GM21825 (cell line): Measurements from ENCODE around the gene SLIT1.

ENCODE experiments used
- ATAC-seq: cut with Tn5 transposase; IDR thresholded peaks from one replicate; pipeline ENCODE4 v1.9.1; 2021; ENCODE audit warnings: mild to moderate bottlenecking, moderate library complexity; ENCODE audit not compliant: unreplicated experiment

Gene SLIT1

DNA sequence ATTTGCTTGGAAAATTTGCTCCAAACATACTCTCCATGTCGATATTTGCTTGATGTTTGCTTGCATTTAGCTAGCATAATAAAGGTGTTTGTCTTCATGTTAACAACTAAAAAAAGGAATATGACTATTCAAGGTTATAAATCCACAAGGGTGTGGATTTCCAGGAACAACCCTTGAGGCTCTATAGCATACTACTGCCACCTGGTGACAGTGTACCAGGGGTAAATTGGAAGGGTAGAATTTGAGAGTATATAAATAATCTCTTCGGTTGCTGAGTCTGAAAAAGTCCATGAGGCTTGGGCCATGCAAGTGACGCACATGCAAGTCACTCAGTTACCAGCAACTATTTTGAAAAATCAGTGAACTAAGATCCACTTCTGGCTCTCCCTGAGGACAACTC lies 68.4 kb downstream of the SLIT1 start:
- no peak for ATAC-seq

DNA sequence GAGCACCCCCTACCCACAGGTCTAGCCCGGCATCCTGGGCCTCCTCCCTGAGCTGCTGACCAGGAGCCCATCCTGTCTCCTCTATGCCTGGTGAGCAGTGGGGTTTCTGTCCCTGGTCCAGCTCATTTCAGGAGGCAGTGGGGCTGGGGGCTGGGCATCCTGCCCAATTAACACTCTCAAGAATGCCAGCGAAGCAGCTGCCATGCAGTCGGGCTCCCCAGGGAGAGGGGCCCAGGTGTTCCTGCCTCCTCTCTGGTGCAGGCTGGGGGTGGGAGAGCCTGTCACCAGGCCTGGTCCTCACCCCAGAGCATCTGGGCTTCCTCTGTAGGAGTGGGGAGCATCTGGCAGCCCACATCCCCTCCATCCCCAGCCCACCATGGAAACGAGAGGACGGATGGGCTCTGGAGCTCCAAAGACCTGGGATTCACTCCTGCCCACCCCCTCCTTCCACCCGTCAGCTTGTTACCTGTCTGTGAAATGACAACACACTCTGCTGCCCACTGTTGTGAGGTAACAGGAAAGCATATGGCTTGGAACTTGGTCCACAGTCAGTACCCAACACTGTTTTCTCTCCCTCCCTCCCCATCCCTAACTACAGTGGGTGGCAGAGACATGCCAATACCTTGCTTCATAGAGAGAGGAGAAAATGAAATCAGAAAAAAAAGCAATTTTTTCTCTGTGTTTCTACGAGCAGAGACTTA lies 69.1 kb downstream of the SLIT1 start:
- no peak for ATAC-seq

DNA sequence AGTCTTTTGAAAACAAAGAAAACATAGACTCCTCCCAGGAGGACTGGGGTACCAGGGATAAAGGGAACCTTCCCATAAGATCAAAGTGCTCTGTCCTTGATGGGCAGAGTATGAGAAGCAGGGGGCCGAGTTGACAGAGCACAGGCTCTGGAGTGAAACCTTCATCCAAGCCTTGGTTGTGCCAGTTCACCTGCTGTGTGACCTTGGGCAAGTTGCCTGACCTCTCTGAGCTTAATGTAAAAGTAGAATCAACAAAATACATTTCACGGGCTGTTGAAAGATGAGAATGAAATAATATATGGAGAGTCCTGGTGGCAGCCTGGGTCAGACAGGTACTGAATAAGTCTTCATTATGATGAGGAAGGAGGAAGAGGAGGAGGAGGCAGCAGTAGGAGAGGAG lies 69.9 kb downstream of the SLIT1 start:
- ATAC-seq, result no peak

DNA sequence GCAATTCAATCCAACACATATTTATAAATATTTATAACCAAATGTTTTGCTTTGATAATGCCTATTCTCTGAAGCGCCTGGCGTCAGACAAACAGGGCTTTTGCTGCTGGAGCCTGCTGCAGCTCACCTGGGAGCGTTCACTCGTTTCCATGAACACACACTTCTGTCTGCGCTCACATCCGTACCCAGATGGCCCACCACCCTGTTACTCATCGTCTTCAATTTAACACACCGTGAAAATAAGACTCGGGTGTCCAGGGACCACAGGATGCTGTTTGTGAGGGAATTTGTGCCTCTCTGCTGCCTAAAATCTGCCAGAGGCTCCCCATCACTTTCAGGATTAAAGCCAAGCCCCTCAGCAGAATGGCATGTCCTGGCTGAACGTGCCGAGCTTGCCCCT lies 74.1 kb downstream of the SLIT1 start:
- no peak for ATAC-seq

DNA sequence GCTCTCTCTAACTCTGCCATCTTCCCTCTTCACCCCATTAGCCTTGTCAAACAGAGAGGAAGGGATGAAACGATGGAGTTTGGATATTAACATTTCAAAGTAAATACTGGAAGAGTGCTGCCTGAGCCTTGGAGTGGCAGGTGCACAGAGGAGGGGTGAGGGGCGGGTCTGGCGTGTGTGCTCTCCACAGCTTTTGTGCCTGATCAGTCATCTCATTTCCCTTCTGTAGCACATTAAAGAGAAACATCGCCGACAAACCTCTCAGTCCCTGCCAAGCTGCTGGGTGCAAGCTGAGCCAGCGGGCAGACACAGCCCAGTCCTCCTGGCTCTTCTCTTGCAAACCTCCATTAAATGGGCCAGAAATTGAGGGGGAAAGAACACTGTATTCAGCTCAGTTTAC lies 76.2 kb downstream of the SLIT1 start:
- no peak for ATAC-seq

DNA sequence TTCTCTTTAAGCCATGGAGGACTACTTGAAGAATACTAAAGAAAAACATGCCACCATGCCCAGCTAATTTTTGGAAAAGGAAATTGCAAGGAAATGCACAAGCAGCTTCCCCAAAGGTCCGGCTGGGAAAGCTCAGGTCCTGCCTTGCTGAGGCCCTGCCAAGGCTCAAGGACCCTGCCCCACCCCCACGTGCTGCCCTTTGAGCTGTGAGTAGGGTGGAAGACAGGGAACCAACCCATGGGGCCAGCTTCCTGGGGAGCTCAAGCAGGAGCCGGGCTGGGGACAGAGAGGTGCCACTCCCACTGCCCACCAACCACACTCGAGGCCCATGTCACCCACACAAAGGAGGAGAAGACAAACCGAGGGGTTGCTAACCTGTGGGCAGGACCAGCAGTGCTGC lies 78.2 kb downstream of the SLIT1 start:
- ATAC-seq, result no peak

DNA sequence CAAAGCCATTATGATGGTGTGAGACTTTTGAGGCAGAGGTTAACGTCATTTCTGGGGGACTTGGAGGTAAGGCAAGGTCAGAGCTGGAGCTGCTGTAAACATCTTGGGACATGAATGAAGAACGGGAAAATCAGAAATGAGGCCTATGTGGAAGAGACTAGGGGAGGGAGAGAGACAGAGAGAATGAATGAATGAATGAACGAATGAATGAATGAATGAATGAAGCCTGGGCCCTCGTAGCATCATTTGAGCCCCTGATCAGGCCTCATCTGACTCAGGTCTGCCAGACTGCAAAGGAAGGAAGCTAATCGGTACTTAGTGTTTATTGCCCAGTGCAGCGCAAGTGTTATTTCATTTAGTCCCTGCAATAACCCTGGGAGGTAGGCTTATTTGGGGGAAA lies 79.6 kb downstream of the SLIT1 start:
- no peak for ATAC-seq

DNA sequence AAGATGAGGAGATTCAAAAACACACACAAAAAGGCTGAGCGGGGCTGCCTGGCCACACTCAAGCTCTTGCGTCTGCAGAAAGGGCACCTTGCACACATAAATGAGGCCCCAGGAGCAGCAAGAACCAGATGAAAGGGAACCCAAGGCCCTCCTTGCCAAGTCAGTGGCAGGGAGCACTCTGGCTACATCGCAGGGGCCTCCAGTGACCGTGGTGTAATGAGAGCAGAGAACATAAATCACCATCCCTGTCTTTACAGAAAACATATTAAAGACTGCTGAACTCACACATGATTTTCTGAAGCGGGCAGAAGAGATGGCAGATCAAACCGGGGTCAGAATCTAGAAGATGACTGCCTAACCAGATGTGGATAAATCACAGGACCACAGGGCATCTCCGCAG lies 80.5 kb downstream of the SLIT1 start:
- ATAC-seq, result no peak

DNA sequence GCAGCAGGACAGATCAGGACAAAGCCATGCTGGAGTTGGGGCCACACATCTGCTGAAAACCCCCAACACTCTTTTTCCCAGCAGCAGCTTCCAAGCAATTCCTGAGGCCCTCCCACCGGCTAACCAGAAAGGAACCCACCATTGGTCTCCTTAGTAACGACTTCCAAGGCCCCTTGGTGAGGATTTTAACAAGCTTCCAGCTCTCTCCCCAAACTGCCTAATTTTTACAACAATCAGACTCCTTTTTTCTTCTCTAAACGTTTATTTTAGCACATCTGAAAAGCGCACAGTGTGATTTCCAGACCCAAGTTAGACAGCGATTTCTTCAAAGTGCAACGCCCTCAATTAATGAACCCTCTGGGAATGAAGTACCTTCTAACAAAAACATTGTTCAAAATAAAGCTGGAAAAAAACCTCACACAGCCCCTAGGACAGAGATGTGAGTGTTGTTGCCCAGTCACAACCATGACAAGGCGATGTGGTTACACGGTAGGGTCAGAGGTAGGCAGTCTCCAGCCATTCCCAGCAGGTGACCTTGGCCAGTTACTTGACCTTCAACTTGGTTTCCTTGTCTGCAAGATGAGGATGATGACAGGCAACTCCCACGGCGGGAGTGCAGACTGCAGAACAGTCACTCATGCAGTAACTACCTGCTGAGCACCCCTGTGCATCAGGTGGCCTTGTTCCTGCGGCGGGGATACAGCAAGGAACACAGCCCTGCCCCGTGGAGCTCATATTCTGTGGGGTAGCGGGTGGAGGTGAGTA lies 82.3 kb downstream of the SLIT1 start:
- ATAC-seq, result no peak

DNA sequence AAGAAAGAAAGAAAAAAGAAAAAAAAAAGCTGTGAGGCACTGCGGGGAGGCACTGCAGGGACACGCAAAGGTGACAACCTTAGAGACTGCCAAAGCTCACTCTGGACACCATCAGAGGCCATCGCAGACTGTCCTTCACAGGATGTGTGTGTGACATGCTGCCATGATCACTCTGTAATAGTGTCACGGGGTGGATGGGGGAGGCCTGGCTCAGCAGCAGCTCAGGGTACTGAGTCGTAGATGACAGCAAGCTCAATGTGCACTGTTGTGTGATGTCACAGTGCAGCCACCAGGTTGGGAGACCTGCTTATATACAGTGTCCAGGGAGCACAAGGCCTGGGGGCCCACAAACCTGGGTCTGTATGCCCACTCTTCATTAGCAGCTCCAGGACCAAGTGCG lies 83.3 kb downstream of the SLIT1 start:
- no peak for ATAC-seq

DNA sequence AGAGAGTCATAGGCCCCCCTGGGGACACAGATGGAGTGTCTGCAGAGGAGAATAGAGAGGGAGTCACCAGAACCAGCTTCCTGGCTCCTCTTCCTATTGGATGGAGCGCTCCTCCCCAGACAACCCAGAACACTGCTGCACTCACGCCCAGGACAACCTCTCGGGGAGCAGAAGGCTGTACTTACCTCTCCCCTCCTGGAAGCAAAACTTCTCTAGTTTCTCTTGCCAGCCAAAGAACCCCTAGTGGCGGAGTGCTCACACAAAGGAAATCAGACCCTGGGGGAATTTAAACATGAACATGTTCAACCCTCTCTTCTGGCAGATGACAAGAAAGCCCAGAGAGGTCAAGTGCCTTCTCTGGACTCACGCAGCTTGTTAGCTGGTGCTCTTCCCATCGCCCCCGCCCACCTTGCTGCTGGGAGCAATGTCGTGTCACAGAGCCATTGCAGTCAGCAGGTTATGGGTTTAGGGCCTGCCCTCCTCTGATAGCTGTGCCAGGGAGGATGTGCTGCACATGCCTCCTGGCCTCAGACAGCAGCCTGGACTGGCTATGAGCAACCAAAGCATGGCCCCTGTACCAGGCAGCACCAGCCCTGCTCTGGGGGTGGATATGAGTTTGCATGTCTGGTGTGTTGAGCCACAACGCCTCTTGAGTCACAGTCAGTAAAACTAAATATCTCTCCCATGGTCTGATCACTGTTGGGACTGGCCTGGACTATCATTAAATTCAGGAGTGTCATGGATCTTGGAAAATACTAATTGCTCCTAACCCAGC lies 84.4 kb downstream of the SLIT1 start:
- no peak for ATAC-seq

DNA sequence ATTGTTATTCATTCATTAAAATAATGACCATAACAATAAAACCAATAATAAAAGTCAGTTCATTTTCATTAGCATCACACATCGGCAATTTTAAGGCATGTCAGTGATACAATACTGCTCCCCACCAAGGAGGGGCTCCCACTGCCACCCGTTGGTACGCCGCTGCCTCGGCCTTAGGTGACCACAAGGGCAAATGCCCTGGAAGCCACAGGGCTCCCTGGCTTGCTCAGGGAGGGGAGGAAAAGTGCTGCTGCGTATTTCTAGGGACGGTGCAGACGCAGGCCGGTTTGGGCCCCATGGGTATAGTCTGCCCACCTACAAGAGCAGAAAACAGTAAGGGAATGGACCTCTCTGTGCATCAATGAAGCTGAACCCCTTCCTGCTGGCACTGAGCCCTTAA lies 85.1 kb downstream of the SLIT1 start:
- no peak for ATAC-seq

DNA sequence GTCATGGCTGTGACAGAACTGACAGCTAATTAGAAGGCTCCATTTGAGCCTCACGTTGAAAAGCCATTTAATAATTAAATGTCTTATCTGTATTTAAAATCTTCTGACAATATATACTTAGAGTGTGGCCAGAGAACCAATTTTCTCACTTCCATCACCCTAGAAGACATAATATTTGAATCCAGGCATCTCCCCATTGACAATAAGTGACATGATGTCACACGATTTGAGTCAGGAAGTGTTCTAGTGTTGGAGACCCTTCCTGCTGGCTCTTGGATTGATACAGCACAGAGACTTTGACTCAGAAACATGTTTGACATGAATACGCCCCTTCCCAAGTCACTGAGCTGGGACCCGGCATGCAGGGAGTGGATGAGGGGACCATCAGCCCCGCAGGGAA lies 85.9 kb downstream of the SLIT1 start:
- ATAC-seq, result no peak

DNA sequence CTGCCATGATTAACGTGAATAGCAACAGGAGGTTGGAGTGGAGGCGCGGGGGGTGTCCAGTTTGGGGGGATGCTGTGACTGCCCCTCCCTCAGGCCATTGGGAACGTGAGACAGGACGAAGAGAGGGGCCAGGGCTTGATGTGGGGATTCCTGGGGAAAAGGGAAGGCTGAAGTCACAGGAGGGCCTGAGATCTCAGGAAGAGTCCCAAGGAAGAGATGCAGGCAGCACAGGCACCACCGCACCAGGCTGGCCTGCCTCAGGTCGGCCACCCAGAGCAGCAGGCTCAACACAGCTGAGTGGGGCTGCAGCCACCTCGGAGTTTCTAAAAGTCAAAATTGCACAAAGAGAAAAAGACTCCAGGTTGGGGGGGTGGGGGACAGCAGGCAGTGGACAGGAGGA lies 86.7 kb downstream of the SLIT1 start:
- ATAC-seq, result no peak

DNA sequence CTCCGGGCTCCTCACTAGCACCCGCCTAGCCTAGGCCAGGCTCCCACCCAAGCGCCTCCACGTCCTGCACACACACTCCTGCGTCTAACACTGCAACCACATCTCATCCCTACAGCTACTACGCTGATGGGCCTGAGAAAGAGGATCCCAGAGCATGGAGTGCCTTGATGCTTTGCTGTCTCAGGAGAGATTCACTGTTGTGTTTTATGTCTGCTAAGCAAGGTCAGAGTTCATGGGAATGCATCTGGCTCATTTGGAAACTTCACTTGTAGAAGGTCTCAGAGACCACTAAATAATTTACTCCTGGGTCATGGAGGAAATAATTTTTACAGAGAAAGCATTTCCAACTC lies 88.7 kb downstream of the SLIT1 start:
- no peak for ATAC-seq

DNA sequence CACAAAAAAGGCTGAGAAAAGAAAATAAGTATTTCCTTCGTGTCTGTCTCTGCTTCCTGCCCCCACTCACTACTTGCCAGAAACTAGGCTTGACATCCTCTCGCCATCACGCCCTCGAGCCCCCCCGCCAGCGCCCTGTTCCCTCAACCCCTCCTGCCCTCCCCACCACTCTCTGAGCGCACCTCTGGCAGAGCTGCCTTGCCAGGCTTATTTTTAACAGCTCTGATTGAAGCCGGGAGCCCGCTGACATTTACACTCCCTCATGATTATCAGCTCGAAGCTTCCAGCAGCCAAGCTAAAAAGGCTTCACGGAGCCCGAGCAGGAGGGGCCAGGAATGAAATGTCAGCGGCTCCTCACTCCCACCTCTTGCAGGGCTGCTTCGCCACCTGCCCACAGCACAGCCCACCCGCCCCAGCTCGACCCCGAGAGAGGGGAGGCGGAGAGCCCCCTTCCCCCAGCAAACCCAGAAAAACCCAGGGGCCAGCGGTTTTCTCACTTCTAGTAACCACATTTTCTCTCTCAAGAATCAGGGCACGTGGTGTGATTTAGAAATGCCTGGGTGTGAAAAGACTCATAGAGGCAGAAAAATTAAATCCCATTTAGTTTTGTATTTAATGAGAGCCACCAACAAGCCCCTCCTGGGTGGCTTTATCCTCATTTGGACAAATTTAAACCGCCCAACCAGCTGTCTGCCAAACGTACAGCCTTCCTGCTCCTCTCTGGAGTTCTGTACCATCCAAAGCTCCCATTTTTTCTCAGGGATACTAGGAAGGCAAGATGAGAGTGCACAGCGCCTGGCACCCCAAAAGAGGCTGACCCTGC lies 89.3 kb downstream of the SLIT1 start:
- no peak for ATAC-seq

DNA sequence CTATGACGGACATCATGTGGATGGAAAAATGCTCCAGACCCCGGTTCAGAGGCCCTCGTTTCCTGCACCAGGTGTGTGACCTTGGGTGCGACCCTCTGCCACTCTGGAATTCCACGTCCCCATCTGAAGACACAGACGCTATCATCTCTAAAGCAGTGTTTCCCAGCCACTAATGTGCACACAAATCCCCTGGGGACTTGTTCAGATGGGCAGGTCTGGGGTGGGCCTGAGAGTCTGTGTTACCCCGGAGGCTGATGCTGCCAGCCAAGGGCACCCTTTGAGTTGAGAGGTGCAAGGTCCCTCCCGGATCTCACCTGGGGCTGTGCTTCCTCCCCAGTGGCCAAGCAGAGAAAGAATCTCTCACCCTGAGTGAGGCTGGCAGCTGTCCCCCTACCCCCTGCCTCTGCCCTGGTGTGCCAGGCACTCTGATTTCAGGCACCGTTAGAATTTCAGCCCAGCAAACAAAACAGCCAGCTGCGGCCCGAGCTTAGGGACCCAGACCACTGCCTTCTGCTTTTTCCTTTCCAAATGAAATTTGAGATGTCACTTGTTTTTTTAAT lies 90.0 kb downstream of the SLIT1 start:
- ATAC-seq, result no peak

DNA sequence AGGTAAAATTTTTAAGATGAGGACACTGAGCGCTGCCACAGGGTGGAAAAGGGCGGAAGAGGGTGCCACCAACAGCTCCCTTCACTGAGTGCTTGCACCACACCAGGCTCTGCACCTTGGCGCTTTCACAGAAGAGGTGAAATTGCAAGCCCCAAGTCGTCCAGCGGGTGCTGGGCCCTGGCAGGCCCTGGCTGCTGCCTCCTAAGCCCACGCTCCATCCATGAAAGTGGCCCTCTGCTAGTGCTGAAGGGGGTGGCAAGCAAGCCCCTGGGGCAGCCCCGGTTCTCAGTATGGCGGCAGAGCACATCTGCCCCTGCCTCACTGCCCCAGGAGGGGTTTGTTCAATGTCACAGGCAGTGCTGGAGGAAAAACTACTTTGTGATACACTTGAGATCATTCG lies 95.1 kb downstream of the SLIT1 start:
- ATAC-seq, result no peak

DNA sequence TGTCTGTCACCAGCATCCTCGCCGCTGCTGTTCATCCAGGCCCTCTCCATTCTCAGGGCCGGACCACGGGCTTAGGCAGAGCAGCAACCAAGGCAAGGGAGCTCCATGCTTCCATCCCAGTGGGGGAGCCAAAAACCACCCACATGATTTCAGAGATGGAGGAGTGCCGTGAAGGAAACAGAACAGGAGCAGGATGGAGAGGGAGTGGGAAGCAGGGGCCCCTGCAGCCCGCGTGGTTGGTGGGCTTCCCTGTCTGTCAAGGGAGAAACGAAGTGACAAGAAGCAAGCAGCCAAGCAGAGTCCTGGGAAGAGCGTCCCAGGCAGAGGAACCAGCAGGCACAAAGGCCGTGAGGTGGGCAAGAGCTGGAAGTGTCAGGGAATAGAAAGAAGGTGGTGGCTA lies 95.7 kb downstream of the SLIT1 start:
- ATAC-seq, result no peak

DNA sequence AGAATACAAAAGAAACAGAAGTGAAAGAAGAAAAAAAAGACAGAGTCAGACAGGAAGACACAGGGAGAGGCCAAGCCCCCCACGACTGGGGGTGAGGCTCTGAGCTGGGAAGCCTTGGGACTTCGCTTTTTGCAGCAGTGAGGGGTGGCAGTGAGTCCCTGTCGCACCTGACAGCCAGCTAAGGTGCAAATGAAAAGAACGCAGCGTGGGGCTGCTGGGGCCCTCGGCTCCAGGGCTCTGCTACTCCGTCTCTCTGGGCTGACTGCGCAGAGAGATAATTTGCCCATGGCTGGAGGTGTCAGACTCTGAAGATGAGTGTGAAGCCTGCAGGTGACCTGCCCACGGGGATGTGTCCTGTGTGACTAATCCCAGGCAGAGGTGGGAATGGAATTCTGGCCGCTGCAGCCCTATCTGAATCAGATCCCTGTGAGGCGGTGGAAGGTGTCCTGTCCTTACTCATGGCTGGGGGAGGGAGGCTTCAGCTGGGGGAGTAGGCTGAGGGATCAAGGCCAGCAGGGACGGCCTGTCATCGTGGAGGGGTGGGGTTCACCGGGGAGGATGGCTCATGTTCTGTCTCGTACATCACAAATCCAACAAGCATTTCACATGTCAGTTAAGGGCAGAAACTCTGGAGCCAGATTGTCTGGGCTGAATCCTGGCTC lies 96.4 kb downstream of the SLIT1 start:
- no peak for ATAC-seq
